ENCODE data around the gene BGLAP.
A peak's percentile ranks its signal among the peaks of the same experiment; 100 is the strongest.

The BGLAP gene

DNA sequence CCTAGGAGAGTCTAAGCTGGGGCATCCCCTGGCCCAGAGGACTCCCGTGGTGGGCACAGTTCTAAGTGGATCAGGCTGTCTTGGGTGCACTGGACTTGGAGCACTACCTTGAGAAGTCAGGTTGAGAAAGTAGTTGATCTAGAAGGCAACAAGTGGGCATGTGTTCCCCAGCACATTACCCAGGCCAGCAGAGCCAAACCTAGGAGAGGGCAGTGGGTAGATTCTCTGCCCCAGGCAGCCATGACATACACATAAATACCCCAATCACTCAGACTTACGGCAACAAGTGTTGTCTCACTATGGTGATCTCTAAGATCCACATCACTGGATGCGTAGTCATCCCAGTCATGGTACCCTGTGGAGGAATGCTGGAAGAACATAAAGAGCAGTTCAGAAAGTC lies 30.7 kb upstream of the BGLAP start:
- H3K36me3 ChIP-seq (ENCODE audit: control insufficient read depth in 2 of 2, insufficient read depth in 1 of 2, low read length in 2 of 2), result peaks cover 13 to 57% of the 10 kb centered on the region in 2 experiments; a peak in 2 of 3 replicates
- ChIA-PET CTCF (interaction anchor here (0.7 to 1.3 kb wide), 3 partner anchors 12 to 16 kb away, joined by 3 to 7 read pairs (median 4); no protein-coding TSS in a partner anchor), POLR2A (no interaction called here)
- no peaks in the 10 kb centered on the region for H3K4me1 ChIP-seq (ENCODE audit: control insufficient read depth, insufficient read depth, low read length)
- no peak overlapping the region for H3K27ac ChIP-seq (ENCODE audit: extremely low read depth, low read depth, low read length)
- H3K9me3 ChIP-seq (ENCODE audit: control insufficient read depth, insufficient read depth, low read depth, low read length), result no peaks in the 10 kb centered on the region
- H3K4me3 ChIP-seq (ENCODE audit: low read depth, low read length), result no peak overlapping the region
- no peak for TF ChIP-seq FEZF1 (tag by site-specific recombination; IDR thresholded peaks at IDR 0.05)
- TF ChIP-seq ZNF423 (tag by site-specific recombination; IDR thresholded peaks at IDR 0.05), result no peak
- TF ChIP-seq SCRT1 (tag by site-specific recombination; IDR thresholded peaks at IDR 0.05; ENCODE audit: borderline replicate concordance), result peak; percentile 68; the same call in 1 of the 2 replicates
- peak; percentile 94 for TF ChIP-seq SCRT2 (tag by site-specific recombination; IDR thresholded peaks at IDR 0.05)

DNA sequence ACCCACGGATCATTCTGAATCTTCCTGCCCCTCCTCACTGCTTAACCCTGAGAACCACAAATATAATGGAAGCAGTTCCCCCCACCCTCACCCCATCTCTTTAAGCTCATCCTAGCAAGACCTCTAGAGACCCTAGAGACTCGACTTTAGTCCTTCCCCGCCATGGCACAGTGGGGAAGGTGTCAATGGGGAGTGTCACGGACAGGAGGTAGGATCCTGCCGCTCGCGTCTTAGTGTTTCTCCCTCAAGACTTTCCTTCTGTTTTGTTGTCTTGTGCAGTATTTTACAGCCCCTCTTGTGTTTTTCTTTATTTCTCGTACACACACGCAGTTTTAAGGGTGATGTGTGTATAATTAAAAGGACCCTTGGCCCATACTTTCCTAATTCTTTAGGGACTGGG lies 29.9 kb upstream of the BGLAP start:
- ChIA-PET CTCF (interaction anchor here (0.6 to 3.9 kb wide), 4 partner anchors 13 to 276 kb away, joined by 3 to 29 read pairs (median 5); no protein-coding TSS in a partner anchor), POLR2A (interaction anchor here (0.7 to 2.7 kb wide), 18 partner anchors 9 to 127 kb away, joined by 3 to 49 read pairs (median 6); partner anchors contain the start of genes LMNA, SEMA4A, SLC25A44 and SMG5)
- peaks cover 10 to 50% of the 10 kb centered on the region in 2 experiments; a peak in 2 of 3 replicates for H3K36me3 ChIP-seq (ENCODE audit: control insufficient read depth in 2 of 2, insufficient read depth in 1 of 2, low read length in 2 of 2)
- H3K9me3 ChIP-seq (ENCODE audit: control insufficient read depth, insufficient read depth, low read depth, low read length), result no peaks in the 10 kb centered on the region
- TF ChIP-seq, protein P1, sequence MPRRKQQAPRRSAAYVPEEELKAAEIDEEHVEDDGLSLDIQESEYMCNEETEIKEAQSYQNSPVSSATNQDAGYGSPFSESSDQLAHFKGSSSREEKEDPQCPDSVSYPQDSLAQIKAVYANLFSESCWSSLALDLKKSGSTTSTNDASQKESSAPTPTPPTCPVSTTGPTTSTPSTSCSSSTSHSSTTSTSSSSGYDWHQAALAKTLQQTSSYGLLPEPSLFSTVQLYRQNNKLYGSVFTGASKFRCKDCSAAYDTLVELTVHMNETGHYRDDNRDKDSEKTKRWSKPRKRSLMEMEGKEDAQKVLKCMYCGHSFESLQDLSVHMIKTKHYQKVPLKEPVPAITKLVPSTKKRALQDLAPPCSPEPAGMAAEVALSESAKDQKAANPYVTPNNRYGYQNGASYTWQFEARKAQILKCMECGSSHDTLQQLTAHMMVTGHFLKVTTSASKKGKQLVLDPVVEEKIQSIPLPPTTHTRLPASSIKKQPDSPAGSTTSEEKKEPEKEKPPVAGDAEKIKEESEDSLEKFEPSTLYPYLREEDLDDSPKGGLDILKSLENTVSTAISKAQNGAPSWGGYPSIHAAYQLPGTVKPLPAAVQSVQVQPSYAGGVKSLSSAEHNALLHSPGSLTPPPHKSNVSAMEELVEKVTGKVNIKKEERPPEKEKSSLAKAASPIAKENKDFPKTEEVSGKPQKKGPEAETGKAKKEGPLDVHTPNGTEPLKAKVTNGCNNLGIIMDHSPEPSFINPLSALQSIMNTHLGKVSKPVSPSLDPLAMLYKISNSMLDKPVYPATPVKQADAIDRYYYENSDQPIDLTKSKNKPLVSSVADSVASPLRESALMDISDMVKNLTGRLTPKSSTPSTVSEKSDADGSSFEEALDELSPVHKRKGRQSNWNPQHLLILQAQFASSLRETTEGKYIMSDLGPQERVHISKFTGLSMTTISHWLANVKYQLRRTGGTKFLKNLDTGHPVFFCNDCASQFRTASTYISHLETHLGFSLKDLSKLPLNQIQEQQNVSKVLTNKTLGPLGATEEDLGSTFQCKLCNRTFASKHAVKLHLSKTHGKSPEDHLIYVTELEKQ (tag by site-specific recombination; IDR thresholded peaks at IDR 0.05; ENCODE audit: borderline replicate concordance), result no peak
- TF ChIP-seq ZNF404 (tag by site-specific recombination; IDR thresholded peaks at IDR 0.05) (no peak), ZNF791 (tag by site-specific recombination; IDR thresholded peaks at IDR 0.05) (no peak), ZBTB1 (tag by site-specific recombination; IDR thresholded peaks at IDR 0.05) (no peak), ZNF664 (tag by site-specific recombination; IDR thresholded peaks at IDR 0.05) (no peak), ZBTB17 (tag by site-specific recombination; IDR thresholded peaks at IDR 0.05) (no peak), ZNF138 (tag by site-specific recombination; IDR thresholded peaks at IDR 0.05; ENCODE audit: borderline replicate concordance) (no peak), ZNF341 (tag by site-specific recombination; IDR thresholded peaks at IDR 0.05; ENCODE audit: low read depth) (no peak), ZNF785 (tag by site-specific recombination; IDR thresholded peaks at IDR 0.05) (no peak), BCL11B (tag by site-specific recombination; IDR thresholded peaks at IDR 0.05; ENCODE audit: low read depth) (no peak), ZNF155 (tag by site-specific recombination; IDR thresholded peaks at IDR 0.05) (no peak), ZSCAN30 (tag by site-specific recombination; IDR thresholded peaks at IDR 0.05) (no peak), TRIM28 (IDR thresholded peaks at IDR 0.05; ENCODE audit: borderline replicate concordance, low read length) (no peak), ZNF266 (tag by site-specific recombination; IDR thresholded peaks at IDR 0.05; ENCODE audit: low read depth) (no peak), ZNF701 (tag by site-specific recombination; IDR thresholded peaks at IDR 0.05) (no peak), ZBTB7A (tag by site-specific recombination; IDR thresholded peaks at IDR 0.05; ENCODE audit: low read depth) (no peak)
- TF ChIP-seq, protein P2, sequence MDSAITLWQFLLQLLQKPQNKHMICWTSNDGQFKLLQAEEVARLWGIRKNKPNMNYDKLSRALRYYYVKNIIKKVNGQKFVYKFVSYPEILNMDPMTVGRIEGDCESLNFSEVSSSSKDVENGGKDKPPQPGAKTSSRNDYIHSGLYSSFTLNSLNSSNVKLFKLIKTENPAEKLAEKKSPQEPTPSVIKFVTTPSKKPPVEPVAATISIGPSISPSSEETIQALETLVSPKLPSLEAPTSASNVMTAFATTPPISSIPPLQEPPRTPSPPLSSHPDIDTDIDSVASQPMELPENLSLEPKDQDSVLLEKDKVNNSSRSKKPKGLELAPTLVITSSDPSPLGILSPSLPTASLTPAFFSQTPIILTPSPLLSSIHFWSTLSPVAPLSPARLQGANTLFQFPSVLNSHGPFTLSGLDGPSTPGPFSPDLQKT (IDR thresholded peaks at IDR 0.05; ENCODE audit: borderline replicate concordance, low read depth, low read length), result no peak
- TF ChIP-seq, protein P3, sequence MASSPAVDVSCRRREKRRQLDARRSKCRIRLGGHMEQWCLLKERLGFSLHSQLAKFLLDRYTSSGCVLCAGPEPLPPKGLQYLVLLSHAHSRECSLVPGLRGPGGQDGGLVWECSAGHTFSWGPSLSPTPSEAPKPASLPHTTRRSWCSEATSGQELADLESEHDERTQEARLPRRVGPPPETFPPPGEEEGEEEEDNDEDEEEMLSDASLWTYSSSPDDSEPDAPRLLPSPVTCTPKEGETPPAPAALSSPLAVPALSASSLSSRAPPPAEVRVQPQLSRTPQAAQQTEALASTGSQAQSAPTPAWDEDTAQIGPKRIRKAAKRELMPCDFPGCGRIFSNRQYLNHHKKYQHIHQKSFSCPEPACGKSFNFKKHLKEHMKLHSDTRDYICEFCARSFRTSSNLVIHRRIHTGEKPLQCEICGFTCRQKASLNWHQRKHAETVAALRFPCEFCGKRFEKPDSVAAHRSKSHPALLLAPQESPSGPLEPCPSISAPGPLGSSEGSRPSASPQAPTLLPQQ (tag by site-specific recombination; IDR thresholded peaks at IDR 0.05), result no peak
- TF ChIP-seq, protein P4, sequence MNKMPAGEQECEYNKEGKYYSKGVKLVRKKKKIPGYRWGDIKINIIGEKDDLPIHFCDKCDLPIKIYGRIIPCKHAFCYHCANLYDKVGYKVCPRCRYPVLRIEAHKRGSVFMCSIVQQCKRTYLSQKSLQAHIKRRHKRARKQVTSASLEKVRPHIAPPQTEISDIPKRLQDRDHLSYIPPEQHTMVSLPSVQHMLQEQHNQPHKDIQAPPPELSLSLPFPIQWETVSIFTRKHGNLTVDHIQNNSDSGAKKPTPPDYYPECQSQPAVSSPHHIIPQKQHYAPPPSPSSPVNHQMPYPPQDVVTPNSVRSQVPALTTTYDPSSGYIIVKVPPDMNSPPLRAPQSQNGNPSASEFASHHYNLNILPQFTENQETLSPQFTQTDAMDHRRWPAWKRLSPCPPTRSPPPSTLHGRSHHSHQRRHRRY (tag by site-specific recombination; IDR thresholded peaks at IDR 0.05), result no peak
- TF ChIP-seq, protein P5, sequence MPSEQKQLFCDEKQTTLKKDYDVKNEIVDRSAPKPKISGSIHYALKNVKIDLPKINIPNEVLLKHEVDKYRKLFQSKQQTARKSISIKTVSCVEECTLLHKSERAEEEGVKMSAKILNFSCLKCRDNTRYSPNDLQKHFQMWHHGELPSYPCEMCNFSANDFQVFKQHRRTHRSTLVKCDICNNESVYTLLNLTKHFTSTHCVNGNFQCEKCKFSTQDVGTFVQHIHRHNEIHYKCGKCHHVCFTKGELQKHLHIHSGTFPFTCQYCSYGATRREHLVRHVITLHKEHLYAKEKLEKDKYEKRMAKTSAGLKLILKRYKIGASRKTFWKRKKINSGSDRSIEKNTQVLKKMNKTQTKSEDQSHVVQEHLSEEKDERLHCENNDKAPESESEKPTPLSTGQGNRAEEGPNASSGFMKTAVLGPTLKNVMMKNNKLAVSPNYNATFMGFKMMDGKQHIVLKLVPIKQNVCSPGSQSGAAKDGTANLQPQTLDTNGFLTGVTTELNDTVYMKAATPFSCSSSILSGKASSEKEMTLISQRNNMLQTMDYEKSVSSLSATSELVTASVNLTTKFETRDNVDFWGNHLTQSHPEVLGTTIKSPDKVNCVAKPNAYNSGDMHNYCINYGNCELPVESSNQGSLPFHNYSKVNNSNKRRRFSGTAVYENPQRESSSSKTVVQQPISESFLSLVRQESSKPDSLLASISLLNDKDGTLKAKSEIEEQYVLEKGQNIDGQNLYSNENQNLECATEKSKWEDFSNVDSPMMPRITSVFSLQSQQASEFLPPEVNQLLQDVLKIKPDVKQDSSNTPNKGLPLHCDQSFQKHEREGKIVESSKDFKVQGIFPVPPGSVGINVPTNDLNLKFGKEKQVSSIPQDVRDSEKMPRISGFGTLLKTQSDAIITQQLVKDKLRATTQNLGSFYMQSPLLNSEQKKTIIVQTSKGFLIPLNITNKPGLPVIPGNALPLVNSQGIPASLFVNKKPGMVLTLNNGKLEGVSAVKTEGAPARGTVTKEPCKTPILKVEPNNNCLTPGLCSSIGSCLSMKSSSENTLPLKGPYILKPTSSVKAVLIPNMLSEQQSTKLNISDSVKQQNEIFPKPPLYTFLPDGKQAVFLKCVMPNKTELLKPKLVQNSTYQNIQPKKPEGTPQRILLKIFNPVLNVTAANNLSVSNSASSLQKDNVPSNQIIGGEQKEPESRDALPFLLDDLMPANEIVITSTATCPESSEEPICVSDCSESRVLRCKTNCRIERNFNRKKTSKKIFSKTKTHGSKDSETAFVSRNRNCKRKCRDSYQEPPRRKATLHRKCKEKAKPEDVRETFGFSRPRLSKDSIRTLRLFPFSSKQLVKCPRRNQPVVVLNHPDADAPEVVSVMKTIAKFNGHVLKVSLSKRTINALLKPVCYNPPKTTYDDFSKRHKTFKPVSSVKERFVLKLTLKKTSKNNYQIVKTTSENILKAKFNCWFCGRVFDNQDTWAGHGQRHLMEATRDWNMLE (tag by site-specific recombination; conservative IDR thresholded peaks at IDR 0.05; ENCODE audit: low read depth), result no peak
- H3K27ac ChIP-seq (ENCODE audit: extremely low read depth, low read depth, low read length), result no peak overlapping the region
- H3K4me1 ChIP-seq (ENCODE audit: control insufficient read depth, insufficient read depth, low read length), result no peaks in the 10 kb centered on the region
- no peak overlapping the region for H3K4me3 ChIP-seq (ENCODE audit: low read depth, low read length)

All from HEK293 (cell line).